ENCODE results near the gene SAV1. TPM values are rescaled to one million over a fixed set of nuclear protein-coding genes. Genes with fewer than 3 reads are reported as not detected.

SAV1 gene
- total and polyA plus RNA-seq, 10 of the 15 experiments (the other 5 are each of a cell fraction or from before 2014, with no cell fraction given) = 10.1 to 29.1 (median 20.4) TPM

DNA sequence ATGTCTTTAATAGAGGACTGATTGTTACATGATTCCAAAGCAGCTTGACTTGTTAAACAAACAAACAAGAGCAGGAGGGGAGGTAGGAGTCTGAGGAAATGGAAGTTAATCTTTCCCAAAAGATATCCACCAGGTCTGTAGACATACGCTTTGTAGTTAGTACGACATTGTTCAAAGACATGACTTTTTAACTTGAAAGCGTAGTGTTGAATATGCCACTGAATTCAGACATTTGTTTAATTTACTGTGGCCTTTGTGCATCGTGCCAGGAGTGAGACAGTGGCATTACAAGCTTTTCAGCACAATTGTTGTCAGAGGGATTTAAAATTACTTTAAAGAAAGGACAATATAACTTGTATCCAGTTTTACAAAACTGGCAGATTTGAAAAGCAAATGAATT lies 53.0 kb downstream of the SAV1 start:
- in situ Hi-C loops (cut with MboI) = loop anchor here (25.0 kb wide), 1 partner anchor 247 kb away; the partner anchor contains the start of gene ABHD12B
- TF ChIP-seq RELA (IDR thresholded peaks at IDR 0.05; ENCODE audit: borderline replicate concordance, partially characterized antibody) = no peak
- TF ChIP-seq TCF3 (IDR thresholded peaks at IDR 0.05; ENCODE audit: borderline replicate concordance, insufficient read depth, low read depth, low read length) = no peak
- TF ChIP-seq MXI1 (IDR thresholded peaks at IDR 0.05; ENCODE audit: low read depth, low read length) = no peak
- TF ChIP-seq, protein P1, sequence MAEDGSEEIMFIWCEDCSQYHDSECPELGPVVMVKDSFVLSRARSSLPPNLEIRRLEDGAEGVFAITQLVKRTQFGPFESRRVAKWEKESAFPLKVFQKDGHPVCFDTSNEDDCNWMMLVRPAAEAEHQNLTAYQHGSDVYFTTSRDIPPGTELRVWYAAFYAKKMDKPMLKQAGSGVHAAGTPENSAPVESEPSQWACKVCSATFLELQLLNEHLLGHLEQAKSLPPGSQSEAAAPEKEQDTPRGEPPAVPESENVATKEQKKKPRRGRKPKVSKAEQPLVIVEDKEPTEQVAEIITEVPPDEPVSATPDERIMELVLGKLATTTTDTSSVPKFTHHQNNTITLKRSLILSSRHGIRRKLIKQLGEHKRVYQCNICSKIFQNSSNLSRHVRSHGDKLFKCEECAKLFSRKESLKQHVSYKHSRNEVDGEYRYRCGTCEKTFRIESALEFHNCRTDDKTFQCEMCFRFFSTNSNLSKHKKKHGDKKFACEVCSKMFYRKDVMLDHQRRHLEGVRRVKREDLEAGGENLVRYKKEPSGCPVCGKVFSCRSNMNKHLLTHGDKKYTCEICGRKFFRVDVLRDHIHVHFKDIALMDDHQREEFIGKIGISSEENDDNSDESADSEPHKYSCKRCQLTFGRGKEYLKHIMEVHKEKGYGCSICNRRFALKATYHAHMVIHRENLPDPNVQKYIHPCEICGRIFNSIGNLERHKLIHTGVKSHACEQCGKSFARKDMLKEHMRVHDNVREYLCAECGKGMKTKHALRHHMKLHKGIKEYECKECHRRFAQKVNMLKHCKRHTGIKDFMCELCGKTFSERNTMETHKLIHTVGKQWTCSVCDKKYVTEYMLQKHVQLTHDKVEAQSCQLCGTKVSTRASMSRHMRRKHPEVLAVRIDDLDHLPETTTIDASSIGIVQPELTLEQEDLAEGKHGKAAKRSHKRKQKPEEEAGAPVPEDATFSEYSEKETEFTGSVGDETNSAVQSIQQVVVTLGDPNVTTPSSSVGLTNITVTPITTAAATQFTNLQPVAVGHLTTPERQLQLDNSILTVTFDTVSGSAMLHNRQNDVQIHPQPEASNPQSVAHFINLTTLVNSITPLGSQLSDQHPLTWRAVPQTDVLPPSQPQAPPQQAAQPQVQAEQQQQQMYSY (CRISPR knock-in tag; IDR thresholded peaks at IDR 0.05) = no peak
- TF ChIP-seq, protein P2, sequence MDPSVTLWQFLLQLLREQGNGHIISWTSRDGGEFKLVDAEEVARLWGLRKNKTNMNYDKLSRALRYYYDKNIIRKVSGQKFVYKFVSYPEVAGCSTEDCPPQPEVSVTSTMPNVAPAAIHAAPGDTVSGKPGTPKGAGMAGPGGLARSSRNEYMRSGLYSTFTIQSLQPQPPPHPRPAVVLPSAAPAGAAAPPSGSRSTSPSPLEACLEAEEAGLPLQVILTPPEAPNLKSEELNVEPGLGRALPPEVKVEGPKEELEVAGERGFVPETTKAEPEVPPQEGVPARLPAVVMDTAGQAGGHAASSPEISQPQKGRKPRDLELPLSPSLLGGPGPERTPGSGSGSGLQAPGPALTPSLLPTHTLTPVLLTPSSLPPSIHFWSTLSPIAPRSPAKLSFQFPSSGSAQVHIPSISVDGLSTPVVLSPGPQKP (IDR thresholded peaks at IDR 0.05; ENCODE audit: low read depth, low read length) = no peak
- no peak for TF ChIP-seq SUPT20H (IDR thresholded peaks at IDR 0.05; ENCODE audit: borderline replicate concordance, control insufficient read depth, low read depth, low read length)
- no peak for TF ChIP-seq BCL11A (IDR thresholded peaks at IDR 0.05; ENCODE audit: low read depth, low read length)
- TF ChIP-seq, protein P3, sequence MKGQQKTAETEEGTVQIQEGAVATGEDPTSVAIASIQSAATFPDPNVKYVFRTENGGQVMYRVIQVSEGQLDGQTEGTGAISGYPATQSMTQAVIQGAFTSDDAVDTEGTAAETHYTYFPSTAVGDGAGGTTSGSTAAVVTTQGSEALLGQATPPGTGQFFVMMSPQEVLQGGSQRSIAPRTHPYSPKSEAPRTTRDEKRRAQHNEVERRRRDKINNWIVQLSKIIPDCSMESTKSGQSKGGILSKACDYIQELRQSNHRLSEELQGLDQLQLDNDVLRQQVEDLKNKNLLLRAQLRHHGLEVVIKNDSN (IDR thresholded peaks at IDR 0.05; ENCODE audit: borderline replicate concordance, extremely low read length, insufficient read depth, low read depth, low read length) = no peak
- TF ChIP-seq, protein P4, sequence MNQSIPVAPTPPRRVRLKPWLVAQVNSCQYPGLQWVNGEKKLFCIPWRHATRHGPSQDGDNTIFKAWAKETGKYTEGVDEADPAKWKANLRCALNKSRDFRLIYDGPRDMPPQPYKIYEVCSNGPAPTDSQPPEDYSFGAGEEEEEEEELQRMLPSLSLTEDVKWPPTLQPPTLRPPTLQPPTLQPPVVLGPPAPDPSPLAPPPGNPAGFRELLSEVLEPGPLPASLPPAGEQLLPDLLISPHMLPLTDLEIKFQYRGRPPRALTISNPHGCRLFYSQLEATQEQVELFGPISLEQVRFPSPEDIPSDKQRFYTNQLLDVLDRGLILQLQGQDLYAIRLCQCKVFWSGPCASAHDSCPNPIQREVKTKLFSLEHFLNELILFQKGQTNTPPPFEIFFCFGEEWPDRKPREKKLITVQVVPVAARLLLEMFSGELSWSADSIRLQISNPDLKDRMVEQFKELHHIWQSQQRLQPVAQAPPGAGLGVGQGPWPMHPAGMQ (IDR thresholded peaks at IDR 0.05; ENCODE audit: borderline replicate concordance) = no peak
- no peak overlapping the region for H3K9ac ChIP-seq (ENCODE audit: control insufficient read depth, insufficient read depth, low read length)
- no peak for ATAC-seq
- H3K9me3 ChIP-seq (replicated peaks; ENCODE audit: control insufficient read depth, insufficient read depth, low read length) = no peaks in the 10 kb centered on the region
- WGBS (ENCODE audit: insufficient coverage, insufficient replicate concordance, low lambda C conversion rate, missing lambda C conversion rate) = 45% methylated on average over 4 of the region's 4 CpGs
- no peak overlapping the region for H3K4me3 ChIP-seq
- H3K4me1 ChIP-seq (ENCODE audit: control insufficient read depth, insufficient read depth, low read length) = no peaks in the 10 kb centered on the region
- ChIA-PET CTCF (interaction anchor here (1.4 to 3.9 kb wide), 6 partner anchors 10 to 245 kb away, joined by 5 to 45 read pairs (median 12); no protein-coding TSS in a partner anchor), POLR2A (interaction anchor here (1.8 kb wide), 1 partner anchor 10 kb away, joined by 4 read pairs; no protein-coding TSS in a partner anchor), RAD21 (ENCODE audit: unreplicated experiment) (interaction anchor here (1.2 to 3.4 kb wide), 3 partner anchors 15 to 161 kb away, joined by 4 to 17 read pairs (median 8); no protein-coding TSS in a partner anchor), SMC1A (ENCODE audit: uncharacterized antibody, unreplicated experiment) (interaction anchor here (1.0 to 3.3 kb wide), 10 partner anchors 8 to 162 kb away, joined by 3 to 29 read pairs (median 4); no protein-coding TSS in a partner anchor)
- no peaks in the 10 kb centered on the region for H4K20me1 ChIP-seq (ENCODE audit: control insufficient read depth, insufficient read depth)
- no peak for DNase-seq (ENCODE audit: low read depth, low spot score)
- no peaks in the 10 kb centered on the region; a peak in 1 of 4 replicates for H3K27me3 ChIP-seq (replicated peaks in 1 of 2; ENCODE audit: control insufficient read depth in 2 of 2, insufficient read depth in 2 of 2, low read length in 1 of 2)
- no peak overlapping the region for H3K27ac ChIP-seq (ENCODE audit: control insufficient read depth, insufficient read depth)
- FAIRE-seq = no peak
- no peaks in the 10 kb centered on the region for H3K36me3 ChIP-seq (ENCODE audit: control insufficient read depth in 2 of 2, insufficient read depth in 2 of 2, low read length in 1 of 2)
- no peak overlapping the region for H3K4me2 ChIP-seq (ENCODE audit: control insufficient read depth, insufficient read depth)
- BruUV-seq (replicated peaks) = no TSS peak
- H3K79me2 ChIP-seq (ENCODE audit: control insufficient read depth, insufficient read depth, low read length) = no peaks in the 10 kb centered on the region
- H2AFZ ChIP-seq (ENCODE audit: control insufficient read depth, low read depth, low read length) = no peak overlapping the region
- intact Hi-C loops (cut with micrococcal nuclease; ENCODE audit: unreplicated experiment) = loop anchor here (5.0 kb wide), 1 partner anchor 247 kb away; no protein-coding TSS in a partner anchor

Measured in GM12878 (cell line).